Measurements from ENCODE around the gene SSBP4. TPM values are rescaled to one million over a fixed set of nuclear protein-coding genes. Genes with fewer than 3 reads are reported as not detected.

SSBP4 gene
- total RNA-seq, 1 donor from 2014 or later, result 138 TPM

DNA sequence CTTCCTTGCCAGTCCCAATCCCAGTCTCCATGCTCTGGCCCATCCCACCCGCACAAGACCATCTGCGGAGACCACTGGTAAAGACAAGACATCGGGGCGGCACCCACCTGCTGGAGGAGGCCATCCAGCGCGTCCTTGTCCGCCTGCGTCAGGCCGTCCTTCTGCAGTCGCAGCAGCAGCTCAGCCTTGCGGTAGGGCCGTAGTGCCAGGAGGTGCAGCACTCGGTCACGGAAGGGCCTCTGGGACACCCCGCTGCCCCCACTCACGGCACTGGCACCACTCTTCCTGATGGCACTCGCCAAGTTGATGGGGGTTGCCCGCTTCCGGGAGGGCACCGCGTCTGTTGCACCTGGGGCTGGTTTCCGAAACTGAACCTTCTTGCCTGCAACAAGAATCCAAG lies 42.3 kb downstream of the SSBP4 start:
- intact Hi-C loops (cut with micrococcal nuclease), result loop anchor here (5.0 kb wide), 1 partner anchor 111 kb away; the partner anchor contains the start of gene UBA52

DNA sequence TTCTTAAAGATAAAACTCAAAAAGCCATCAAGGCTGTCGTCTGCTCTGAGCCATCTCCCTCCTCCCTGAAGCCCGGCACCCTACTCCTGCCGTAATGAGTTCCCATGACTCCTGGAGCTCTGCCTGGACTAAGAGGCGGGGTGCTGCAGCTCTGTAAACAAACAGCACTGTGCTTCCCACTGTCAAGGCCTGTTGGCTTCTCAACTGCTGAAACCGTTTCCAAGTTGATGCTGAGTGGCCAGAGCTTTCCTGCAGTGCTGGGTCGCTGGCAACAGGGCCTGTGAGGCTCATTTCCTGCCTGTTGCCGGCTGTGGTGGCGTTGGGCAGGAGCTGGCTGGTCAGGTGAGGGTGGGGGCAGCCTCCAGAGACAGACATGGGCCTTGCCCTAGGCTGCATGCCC lies 45.4 kb downstream of the SSBP4 start:
- intact Hi-C loops (cut with micrococcal nuclease), result loop anchor here (5.0 kb wide), 1 partner anchor 108 kb away; the partner anchor contains the start of gene UBA52

DNA sequence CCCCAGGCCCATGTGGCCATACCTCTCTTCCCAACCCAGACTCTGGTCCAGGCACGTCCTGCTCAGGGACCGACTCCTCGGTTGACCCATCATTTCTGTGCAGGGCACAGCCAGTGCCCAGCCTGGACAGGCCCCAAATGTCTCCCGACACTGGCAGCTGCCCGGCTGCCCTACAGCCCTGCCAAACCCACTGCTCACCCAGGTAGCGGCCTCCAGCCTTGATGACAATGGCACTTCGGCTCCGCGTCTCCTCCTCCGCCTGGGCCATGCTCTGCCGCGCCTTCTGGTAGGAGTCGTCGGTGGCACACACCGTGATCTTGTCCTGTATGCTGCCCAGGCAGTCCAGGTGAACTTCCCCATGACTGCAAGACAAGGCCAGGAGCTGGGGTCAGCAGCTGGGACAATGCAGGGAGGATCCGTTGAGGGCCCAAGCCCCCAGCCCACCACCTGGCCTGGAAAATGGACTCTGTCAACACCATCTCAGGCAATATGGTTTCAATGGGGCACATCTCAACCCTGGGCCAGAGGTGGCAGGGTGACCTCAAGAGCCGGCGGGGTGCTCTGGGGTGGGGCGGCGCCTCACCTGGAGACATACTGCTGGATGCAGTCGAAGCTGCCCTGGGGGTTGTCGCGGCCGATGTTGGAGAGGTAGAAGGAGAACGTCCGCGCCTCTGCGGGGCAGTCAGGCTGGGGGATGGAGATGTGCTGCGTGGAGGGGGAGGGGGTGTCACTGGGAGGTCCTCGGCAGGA lies 46.2 kb downstream of the SSBP4 start:
- intact Hi-C loops (cut with micrococcal nuclease), result no loop called here

DNA sequence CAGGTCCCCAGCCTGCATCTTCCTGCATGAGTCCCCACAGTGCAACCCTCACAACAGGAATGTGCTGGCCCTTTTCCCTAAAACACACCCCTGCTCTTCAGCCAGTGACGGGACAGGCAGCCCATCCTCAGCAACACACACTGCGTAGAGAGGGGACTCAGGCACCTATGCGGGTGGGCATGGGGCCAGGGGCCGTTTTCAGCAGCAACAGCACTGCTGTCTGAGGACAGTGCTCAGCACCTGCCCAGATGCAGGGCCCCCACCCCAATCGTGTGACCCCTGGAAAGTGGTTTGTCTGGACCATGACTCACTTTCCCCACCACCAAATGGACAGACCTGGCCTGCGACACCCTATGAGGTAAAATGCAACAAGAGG lies 46.8 kb downstream of the SSBP4 start:
- intact Hi-C loops (cut with micrococcal nuclease), result no loop called here

- intact Hi-C loops (cut with micrococcal nuclease), result no loop called here
These were observed 47.2 kb downstream of the SSBP4 start for GRCh38 chr19:18466354-18466753.

- intact Hi-C loops (cut with micrococcal nuclease), result loop anchor here (2.0 kb wide), 1 partner anchor 121 kb away; the partner anchor contains the start of gene REX1BD
These were observed 48.8 kb downstream of the SSBP4 start for GRCh38 chr19:18467978-18468377.

DNA sequence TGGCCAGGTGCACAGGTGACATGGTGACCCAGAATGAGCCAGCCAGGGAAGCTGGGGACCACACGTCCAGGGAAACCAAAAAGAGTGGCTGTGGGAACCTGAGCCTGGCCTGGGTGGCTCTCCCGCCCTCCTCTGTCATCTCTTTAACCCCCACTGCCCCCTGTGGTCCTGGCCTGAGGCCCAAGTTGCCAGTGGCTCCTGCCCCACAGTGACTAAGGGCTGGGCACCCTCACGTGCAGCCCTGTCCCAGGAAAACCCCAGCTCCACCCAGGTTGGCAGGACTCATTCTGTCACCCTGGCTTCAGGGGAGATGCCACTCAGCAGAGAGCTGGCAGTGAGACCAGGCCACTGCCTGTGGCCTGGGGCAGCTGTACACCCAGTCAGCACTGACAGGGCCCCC lies 49.3 kb downstream of the SSBP4 start:
- intact Hi-C loops (cut with micrococcal nuclease), result loop anchor here (2.0 kb wide), 1 partner anchor 120 kb away; the partner anchor contains the start of gene REX1BD

GRCh38 chr19:18469069-18469846 lies 50.1 kb downstream of the SSBP4 start:
- intact Hi-C loops (cut with micrococcal nuclease), result loop anchor here (1.0 to 2.0 kb wide), 2 partner anchors 51 to 120 kb away; partner anchors contain the start of gene REX1BD

DNA sequence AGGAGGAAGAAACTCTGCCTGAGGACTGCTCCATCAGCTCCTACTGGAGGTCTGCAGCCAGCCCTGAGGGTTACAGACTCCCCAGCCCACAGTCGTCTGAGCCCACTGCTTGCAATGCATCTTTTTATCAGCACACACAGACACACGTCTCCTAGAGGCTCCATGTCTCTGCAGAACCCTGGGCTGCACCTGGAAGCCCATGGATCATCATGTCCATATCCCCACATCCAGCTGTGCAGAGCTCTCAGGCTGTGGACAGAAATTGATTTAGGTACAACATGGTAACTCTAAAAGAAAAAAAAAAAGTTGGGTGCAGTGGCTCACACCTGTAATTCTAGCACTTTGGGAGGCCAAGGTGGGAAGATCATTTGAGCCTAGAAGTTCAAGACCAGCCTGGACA lies 51.6 kb downstream of the SSBP4 start:
- intact Hi-C loops (cut with micrococcal nuclease), result no loop called here

DNA sequence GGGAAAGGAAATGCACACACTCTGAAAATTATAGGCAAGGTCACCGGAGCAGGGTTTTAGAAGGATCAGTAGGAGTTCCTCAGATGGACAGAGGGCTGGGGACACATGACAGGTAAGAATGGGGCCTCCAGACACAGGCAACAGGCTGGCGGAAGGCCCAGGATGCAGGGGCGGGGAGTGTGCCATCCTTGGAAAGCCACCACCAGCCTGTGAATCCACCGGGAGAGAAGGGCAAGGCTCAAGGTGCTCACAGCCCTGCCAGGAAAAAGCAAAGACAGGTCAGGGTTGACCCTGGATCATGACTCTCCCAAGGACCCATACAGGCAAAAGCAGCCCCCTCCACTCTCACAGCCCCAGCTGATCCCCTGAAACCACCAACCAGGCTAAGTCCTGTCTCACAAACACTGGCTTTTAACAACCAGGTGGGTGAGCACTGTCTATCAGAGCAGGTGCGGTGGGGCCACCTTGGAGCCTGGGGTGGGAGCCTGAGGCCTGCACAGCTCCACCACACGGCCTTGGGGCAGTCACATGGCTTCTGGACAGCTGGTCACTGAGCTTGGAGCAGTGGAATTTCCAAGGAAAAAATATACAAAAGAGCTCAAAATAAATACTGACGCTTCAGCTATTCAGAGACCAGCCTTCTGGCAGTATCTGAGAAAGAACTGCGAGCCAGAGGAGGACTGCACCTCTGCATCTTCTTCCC lies 54.0 kb downstream of the SSBP4 start:
- intact Hi-C loops (cut with micrococcal nuclease), result no loop called here

DNA sequence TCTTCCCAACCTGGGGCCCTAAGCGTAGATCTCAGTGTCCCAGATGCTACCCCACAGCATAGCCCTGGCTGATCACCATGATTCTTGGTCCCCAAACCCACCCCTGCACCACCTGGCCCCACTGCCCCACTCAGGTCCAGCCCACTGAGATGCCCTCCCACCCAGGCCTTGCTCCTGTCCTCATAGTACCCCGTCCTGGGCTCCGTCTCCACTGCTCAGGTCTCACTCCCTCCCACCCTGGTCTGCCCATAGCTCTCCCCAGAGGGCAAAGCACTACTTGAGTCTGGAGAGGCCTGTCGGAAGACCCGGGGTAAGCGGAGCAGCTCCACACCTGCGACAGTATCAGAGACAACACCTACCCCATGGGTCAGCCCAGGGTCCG lies 54.5 kb downstream of the SSBP4 start:
- intact Hi-C loops (cut with micrococcal nuclease), result no loop called here

DNA sequence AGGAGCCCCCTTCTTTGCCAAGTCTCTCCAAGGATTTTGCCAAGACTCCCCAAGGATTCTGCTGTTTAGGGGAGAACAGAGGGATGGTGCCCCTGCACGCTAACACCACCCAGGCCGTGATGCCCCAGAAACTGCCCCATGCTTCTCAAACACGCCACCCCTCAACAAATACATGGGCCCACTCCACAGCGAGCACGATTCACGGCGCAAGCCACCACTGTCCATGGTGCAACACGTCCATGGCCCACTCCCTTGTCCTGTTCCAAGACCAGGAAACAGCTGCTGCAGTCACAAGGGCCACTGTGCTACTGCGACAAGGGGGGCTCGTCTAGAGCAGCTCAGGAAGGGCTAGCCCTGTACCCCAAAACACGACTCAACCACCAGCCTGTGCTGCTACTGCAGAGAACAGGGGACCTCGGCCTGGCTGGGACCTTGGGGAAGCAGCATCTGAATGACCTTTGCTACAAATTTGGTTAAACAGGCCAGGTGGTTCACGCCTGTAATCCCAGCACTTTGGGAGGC lies 55.2 kb downstream of the SSBP4 start:
- intact Hi-C loops (cut with micrococcal nuclease), result no loop called here

DNA sequence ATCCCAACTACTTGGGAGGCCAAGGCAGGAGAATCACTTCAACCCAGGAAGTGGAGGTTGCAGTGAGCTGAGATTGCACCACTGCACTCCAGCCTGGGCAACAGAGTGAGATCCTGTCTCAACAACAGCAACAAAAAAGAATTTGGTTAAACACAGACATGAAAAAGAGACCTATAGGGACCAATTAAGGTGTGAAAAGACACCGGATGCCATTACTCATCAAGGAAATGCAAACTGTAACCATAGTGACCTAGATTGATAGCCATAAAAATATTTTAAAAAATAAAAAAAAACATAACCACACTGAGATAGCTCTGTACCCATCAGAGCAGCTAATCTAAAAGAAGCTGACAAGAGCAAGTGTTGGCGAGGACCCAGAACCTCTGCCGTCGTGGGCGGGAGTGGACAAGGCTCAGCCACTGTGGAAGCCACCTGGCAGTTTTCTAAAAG lies 55.8 kb downstream of the SSBP4 start:
- intact Hi-C loops (cut with micrococcal nuclease), result no loop called here

DNA sequence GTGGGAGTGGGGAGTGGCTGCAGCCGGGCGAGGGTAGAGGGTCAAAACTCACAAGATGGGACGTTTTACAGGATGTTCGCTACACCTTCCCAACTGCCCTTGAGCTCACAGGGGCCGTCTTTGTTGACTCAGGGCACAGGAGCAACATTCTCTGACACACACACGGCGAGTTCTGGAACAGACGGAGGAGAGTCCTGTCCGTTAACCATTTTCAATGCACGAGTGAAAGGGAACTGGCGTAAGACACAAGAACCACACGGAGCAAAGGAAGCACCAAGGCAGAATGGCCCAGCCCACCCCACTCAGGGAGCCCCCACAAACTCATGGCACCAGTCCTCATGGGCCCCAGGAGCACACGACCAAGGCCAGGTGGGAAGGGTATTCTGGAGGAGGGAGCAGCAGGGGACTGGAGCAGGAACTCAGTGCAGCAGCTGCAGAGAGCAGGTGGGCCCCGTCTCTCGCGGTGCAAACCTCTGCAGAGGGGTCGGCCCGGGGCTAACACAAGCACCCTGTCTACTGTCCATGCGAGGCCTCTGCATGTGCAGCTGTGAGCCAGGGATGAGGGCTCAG lies 56.6 kb downstream of the SSBP4 start:
- intact Hi-C loops (cut with micrococcal nuclease), result no loop called here

DNA sequence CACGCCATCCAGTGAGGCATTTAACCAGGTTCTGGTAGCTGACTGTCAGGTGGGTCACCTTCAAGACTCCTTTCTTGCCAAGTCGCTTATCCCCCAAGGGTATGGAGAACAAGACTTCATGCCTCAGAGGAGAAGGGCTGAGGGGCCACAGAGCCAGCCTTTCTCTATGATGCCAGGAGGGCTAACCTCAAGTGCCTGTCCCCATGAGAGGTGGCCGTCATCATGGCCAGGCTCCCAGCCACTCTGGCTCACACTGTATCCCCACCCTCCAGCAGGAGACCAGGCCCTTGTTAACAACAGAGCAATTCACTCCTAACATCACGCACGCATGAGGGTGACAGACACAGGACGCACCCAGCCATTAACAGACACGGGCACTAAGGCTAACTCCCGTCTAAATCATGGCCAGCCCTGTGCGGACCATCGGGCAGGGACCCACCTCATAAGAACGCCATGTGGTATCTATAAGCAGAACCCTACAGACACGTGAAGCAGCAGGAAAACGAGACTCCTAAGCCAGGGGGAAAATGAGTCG lies 57.4 kb downstream of the SSBP4 start:
- intact Hi-C loops (cut with micrococcal nuclease), result no loop called here

GRCh38 chr19:18477042-18477779 lies 58.0 kb downstream of the SSBP4 start:
- intact Hi-C loops (cut with micrococcal nuclease), result no loop called here

GRCh38 chr19:18477974-18478373 lies 58.8 kb downstream of the SSBP4 start:
- intact Hi-C loops (cut with micrococcal nuclease), result loop anchor here (2.0 kb wide), 1 partner anchor 45 kb away; the partner anchor contains the start of gene ELL

- intact Hi-C loops (cut with micrococcal nuclease), result loop anchor here (2.0 kb wide), 1 partner anchor 44 kb away; the partner anchor contains the start of gene ELL
These were observed 59.5 kb downstream of the SSBP4 start for GRCh38 chr19:18478545-18479311.

GRCh38 chr19:18480006-18480691 lies 61.0 kb downstream of the SSBP4 start:
- intact Hi-C loops (cut with micrococcal nuclease), result no loop called here

Data from T-helper 1 cell treated with Interleukin-12 subunit alpha and Interleukin-12 subunit beta and Interleukin-4 antibody, amounts not matched to agents 30 ng/mL and 1 ng/mL, for 36 hours (primary cell).